GM10266 (cell line): ENCODE data around the gene BARX1.

Source experiments
- DNase-seq: peaks from one replicate; pipeline ENCODE4 v3.0.0; 2012; ENCODE audit errors: extremely low spot score
- CTCF ChIP-seq: IDR thresholded peaks from 2 replicates; pipeline ENCODE4 v1.5.1; 2012; ENCODE audit warnings: mild to moderate bottlenecking, low read depth; ENCODE audit not compliant: control insufficient read depth, insufficient read depth; ENCODE audit errors: missing control alignments

Gene BARX1

GRCh38 chr9:93907551-93908199 is 47.5 kb downstream of the BARX1 start:
- TF ChIP-seq CTCF, result no peak
- DNase-seq, result no peak

DNA sequence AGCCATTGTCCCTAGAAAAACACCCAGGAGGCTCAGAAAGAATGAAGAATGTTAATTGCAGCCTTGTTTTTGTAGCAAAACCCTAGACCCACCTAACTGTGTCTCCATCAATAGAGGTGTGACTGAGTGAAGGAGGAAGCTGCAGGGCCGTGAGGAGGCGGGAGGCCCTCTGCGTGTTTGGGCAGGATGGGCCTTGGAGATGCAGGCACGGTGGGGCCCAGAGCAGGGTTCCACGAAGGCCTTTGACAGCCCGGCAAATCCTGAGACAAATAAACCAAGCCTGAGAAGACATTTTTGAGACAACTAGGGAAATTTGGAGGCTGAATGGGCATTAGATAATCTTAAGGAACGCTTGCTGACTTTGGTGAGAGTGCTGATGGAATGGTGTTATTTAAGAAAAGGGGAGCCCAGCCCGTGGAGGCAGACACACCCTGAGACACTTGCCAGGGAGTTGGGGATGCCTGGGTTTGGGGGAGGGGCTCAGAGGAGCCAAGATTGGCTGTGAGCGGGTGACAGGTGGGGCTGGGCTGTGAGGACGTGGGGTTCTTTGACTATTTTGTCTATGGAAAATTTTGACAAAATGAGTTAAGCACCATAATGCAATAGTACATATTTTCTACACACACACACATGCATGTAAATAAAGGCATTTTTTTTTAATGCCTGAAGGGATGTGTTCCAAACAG is 48.8 kb downstream of the BARX1 start:
- no peak for DNase-seq
- TF ChIP-seq CTCF, result no peak

GRCh38 chr9:93905473-93906133 is 49.6 kb downstream of the BARX1 start:
- no peak for DNase-seq
- TF ChIP-seq CTCF, result no peak

GRCh38 chr9:93904649-93905472 is 50.3 kb downstream of the BARX1 start:
- TF ChIP-seq CTCF, result no peak
- no peak for DNase-seq

DNA sequence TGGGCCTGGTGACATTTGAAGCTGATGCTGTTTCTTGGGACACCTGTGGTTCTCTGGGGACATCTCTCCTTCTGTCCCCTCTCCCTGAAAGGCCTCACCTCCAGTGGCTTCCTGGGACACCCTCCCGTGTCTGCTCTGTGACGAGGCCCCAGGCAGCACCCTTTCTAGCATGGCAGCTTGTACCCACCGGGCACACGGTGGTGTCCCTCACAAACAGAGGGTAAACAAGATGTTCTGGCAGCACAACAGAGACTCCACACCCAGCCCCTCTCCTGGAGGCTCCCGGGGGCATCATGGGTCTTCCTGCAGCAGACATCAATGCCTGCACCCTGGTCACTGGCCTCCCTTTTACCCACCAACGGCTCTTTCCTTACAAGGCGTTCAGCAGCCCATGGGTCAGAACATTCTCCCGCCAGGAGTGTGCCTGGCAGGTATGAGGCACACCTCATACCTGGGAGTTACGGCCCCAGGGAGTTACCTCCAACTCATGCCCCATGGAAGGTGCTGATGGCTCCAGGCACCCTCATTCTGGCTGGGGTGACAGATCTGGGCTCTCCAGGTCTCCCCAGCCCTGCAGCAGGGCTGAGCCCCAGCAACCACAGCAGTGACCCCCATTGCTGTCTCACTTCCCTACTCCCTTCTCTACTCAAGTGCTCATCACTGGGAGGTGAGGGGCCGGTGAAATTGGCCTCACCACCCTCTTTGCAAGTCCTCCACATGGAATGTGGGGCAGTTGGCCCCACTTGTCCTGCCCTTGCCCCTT is 51.1 kb downstream of the BARX1 start:
- no peak for DNase-seq
- no peak for TF ChIP-seq CTCF

- no peak for DNase-seq
- no peak for TF ChIP-seq CTCF
These were observed 52.1 kb downstream of the BARX1 start for GRCh38 chr9:93902780-93903655.
